HG02885 (cell line): Measurements from ENCODE around the gene LZTR1.
"Not testable (repeated sequence)": the region's sequence is repeated elsewhere in the genome, so short reads cannot be mapped to it uniquely, and the experiment has no call there.

Source experiments
- ATAC-seq: cut with Tn5 transposase; IDR thresholded peaks from one replicate; pipeline ENCODE4 v1.9.1; 2021; ENCODE audit warnings: mild to moderate bottlenecking; ENCODE audit not compliant: unreplicated experiment, poor library complexity

LZTR1 gene

DNA sequence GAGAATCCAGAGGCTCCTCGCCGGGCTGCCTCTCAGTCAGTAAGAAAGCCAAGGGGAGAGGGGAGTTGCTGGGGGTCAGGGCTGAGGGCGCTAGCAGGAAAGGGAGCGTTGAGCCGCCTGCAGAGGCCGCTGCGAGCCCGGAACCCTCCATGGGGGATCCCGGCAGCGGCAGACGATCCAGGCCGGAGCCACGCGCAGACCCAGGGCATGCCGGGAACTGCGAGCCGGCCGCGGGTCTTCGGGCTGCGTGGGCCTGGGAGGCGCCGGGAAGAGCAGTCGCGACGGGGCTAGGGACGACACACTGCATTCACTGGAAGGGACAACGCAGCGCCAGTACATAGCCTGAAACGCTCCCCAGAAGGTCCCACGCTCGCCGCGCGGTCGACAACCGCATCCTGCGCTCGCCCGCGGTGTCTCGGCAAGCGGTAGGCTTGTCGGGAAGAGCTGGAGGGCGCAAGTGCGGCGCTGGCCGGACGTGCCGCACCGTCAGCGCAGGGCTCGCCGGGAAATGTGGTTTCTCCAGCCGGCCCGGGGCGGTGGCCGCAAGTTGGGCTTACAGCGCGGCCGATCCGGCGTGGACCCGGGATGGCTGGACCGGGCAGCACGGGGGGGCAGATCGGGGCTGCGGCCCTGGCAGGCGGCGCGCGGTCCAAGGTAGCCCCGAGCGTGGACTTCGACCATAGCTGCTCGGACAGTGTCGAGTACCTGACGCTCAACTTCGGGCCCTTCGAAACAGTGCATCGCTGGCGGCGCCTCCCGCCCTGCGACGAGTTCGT lies at the start of gene LZTR1:
Gene LZTR1 (plus strand): TSS at position 511 of the 776 bp plus-strand sequence. CDS start 75 bp downstream, at position 586.
- ATAC-seq = peak; percentile 81

- no peak for ATAC-seq
Measured at GRCh38 chr22:20933910-20934309, 48.2 kb upstream of the LZTR1 start.

- not testable (repeated sequence) for ATAC-seq
Measured at GRCh38 chr22:20935049-20935448, 47.0 kb upstream of the LZTR1 start.

DNA sequence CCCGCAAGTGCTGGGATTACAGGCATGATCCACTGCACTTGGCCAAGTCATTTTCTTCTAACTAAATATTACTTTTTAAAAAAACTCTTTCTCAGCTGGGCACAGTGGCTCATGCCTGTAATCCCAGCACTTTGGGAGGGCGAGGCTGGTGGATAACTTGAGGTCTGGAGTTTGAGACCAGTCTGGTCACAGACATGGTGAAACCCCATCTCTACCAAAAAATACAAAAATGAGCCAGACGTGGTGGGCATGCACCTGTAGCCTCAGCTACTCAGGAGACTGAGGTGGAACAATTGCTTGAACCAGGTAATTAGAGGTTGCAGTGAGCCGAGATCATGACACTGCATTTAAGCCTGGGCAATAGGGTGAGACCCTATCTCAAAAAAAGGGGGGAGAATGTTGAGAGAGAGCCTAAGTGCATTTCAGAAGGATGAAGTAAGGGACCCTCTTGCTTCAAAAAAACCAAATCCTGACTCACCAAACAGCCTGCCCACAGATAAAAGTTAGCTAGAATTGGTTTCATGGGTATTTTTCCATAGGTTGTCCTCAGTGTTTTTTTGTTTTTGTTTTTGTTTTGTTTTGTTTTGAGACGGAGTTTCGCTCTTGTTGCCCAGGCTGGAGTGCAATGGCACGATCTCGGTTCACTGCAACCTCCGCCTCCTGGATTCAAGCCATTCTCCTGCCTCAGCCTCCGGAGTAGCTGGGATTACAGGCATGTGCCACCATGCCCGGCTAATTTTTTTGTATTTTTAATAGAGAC lies 46.1 kb upstream of the LZTR1 start:
- not testable (repeated sequence) for ATAC-seq

DNA sequence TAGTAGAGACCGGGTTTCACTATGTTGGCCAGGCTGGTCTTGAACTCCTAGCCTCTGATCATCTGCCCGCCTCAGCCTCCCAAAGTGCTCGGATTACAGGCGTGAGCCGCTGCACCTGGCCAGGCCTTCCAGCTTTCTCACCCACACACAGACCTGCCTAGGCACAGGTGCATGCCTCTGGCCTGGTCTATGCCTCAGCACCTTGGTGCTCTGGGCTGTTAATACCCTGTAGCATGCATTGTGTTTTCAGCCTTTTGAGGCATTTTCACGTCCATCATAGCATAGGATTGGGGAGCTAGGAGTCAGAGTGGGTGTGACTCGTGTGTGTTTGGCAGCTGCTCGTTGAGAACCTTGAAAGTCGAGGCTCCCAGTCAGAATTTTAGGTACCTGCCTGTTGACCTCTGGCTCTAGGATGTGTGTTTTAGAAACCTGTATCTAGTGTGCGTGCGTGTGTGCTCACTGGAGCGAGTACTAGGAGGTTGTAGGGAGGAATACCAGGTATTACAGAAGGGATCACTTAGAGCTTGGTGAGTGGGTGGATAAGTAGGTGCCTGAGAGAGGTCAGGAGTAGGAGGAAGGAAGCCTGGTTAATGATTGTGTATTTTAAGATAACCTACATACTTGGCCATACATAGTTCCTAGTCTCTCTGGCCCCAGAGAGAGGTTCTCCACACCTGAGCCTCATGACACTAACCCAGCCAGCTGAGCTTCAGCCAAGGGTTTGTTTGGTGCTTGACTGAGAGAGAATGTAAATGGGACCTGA lies 44.9 kb upstream of the LZTR1 start:
- no peak for ATAC-seq

DNA sequence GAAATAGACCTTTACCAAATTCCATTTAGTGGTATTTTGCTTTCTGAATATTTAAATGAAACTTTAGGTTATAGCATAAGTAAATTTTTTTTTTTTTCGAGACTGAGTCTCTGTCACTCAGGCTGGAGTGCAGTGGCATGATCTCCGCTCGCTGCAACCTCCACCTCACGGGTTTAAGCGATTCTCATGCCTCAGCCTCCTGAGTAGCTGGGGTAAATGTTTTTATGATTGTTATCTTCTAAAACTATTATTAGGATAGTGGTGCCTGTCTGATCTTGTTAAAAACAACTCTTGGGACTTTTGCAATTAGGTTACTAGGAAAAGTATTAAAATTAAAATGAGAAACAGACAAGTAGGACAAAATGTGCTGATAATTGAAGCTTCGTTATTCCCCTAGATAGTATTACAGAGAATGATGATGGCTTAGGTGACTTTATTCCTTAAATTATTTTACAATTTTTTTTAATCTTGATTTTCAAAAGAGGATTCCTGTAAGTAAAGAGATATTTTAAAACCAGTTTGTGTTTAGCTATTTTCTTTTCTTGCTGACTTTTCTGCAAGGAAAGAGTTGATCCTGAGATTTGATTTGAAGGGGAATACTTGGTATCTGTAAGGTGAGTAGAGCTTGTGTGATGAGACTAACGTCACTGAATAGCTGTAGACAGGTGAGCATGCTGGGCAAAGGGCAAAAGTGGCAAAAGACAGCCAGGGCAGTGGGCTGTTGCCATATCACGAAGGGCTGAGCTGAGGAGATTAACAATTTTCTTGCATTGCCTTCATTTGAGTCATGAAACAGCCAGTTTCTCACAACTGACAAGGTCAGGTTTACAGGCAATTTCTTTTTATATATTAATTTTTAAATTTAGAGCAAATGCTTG lies 44.1 kb upstream of the LZTR1 start:
- no peak for ATAC-seq

GRCh38 chr22:20939457-20940185 lies 42.5 kb upstream of the LZTR1 start:
- ATAC-seq = not testable (repeated sequence)

DNA sequence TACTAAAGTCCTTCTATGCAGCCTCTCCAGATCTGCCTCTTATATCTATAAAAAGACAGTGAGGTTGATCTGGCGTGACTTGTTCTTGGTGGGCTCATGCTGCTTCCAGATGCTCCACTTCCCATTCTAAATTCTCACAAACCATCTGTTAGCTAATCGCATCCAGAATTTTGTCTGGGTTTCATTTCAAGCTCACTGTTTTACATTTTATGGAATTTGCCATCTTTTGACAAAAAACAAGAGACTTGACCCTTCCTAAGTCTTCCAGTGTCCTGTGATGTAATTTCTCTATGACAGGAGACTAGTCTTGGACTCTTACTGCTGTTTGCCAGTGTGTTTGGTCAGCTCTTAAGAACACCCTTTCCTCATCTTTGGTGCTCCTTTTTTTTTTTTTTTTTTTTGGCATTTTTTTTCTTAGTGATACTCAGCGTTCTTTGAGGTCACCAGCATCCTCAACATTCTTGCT lies 41.9 kb upstream of the LZTR1 start:
- ATAC-seq = no peak

GRCh38 chr22:20940904-20941385 lies 41.2 kb upstream of the LZTR1 start:
- no peak for ATAC-seq

- not testable (repeated sequence) for ATAC-seq
Measured at GRCh38 chr22:20942203-20942902, 39.7 kb upstream of the LZTR1 start.

DNA sequence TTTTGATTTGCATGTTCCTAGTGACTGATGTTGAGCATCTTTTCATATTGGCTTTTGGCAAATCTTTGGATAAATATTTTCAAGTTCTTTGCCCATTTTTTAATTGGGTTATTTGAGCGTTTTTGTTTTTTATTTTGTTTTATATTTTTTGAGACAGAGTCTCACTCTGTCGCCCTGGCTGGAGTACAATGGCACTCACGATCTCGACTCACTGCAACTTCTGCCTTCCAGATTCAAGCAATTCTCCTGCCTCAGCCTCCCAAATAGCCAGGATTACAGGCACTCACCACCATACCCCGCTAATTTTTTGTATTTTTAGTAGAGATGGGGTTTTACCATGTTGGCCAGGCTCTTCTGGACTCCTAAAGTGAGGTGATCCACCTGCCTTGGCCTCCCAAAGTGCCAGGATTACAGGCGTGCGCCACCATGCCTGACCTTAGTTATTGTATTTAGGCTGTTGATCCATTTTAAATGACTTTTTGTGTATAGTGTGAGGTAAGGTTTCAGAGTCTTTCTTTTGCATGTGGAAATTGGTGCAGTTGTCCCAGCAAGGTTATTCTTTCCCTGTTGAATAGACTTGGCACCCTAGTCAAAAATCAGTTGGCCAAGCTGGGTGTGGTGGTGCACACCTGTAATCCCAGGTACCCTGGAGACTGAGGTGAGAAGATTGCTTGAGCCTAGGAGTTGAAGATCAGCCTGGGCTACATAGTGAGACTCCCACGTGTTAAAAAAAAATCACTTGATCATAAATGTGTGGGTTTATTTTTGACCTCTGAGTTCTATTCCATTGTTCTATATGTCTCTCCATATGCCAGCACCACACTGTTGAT lies 38.8 kb upstream of the LZTR1 start:
- no peak for ATAC-seq

GRCh38 chr22:20944042-20944441 lies 38.1 kb upstream of the LZTR1 start:
- ATAC-seq = no peak

GRCh38 chr22:20945578-20945934 lies 36.5 kb upstream of the LZTR1 start:
- ATAC-seq = no peak

- ATAC-seq = no peak
Measured at GRCh38 chr22:20946080-20946986, 35.8 kb upstream of the LZTR1 start.

DNA sequence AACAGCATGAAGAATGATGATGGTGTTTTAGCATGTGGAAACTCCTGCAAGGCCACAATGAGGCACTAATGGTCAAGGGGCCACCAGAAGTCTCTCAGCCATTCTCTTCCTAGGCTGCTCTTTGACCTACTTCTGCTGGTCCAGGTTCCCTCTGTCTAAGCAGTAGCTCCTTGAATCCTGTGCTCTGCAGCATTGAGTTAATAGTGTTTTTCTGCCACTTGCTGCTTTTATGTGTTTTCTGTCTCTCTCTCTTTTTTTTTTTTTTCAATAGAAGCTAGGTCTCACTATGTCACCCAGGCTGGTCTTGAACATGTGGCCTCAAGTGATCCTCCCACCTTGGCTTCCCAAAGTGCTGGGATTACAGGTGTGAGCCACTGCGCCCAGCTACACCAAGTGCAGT lies 35.1 kb upstream of the LZTR1 start:
- ATAC-seq = no peak

DNA sequence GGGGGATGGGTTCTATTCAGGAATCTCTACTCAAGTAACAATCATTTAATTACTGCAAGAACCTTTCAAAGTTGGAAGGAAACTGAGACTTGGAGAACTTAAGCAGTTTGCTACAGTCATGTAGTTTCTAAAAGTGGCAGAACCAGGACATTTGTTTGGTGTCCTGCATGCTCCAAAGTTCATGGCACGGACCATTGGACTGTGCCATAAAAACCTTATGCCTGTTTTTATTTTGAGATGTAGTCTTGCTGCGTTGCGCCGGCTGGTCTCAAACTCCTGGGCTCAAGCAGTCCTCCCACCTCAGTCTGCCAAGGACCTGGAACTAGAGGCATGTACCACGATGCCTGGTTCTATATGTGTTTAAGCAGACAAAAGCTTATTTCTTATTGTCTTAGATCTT lies 33.6 kb upstream of the LZTR1 start:
- ATAC-seq = no peak

- ATAC-seq = no peak
Measured at GRCh38 chr22:20948989-20949388, 33.1 kb upstream of the LZTR1 start.
